GM13976 (cell line): ENCODE data around the gene GCFC2.
A peak's percentile ranks its signal among the peaks of the same experiment; 100 is the strongest.

ENCODE experiments used
- DNase-seq: peaks from one replicate; pipeline ENCODE4 v3.0.0; 2012; ENCODE audit warnings: low spot score
- CTCF ChIP-seq: IDR thresholded peaks from 2 replicates; pipeline ENCODE4 v1.5.1; 2012; ENCODE audit warnings: borderline replicate concordance, mild to moderate bottlenecking; ENCODE audit not compliant: insufficient read depth; ENCODE audit errors: extremely low read depth, missing control alignments, control extremely low read depth
- in situ Hi-C: fragments of 300-500 bp; cut with MboI; formaldehyde crosslinking; loops from one replicate; pipeline ENCODE4 v1.12.0; 2022; ENCODE audit warnings: low sequenced_read_pairs, mixed read lengths, inconsistent platforms; ENCODE audit not compliant: unreplicated experiment

Gene GCFC2

GRCh38 chr2:75646583-75647425 is 63.9 kb downstream of the GCFC2 start, which contains the start of gene MRPL19:
Gene MRPL19 (plus strand): TSS chr2:75646783. CDS start chr2:75646808, 25 bp downstream.
- peak; percentile 4 for TF ChIP-seq CTCF
- peak; percentile 93 for DNase-seq
- in situ Hi-C loops: no loop called here

- no peak for TF ChIP-seq CTCF
- no peak for DNase-seq
- in situ Hi-C loops: no loop called here
Observed at GRCh38 chr2:75646090-75646582, 64.6 kb downstream of the GCFC2 start.

- no peak for TF ChIP-seq CTCF
- in situ Hi-C loops: no loop called here
- no peak for DNase-seq
Observed at GRCh38 chr2:75645643-75646042, 65.1 kb downstream of the GCFC2 start.

- in situ Hi-C loops: no loop called here
- no peak for TF ChIP-seq CTCF
Observed at GRCh38 chr2:75643980-75644379, 66.7 kb downstream of the GCFC2 start.

DNA sequence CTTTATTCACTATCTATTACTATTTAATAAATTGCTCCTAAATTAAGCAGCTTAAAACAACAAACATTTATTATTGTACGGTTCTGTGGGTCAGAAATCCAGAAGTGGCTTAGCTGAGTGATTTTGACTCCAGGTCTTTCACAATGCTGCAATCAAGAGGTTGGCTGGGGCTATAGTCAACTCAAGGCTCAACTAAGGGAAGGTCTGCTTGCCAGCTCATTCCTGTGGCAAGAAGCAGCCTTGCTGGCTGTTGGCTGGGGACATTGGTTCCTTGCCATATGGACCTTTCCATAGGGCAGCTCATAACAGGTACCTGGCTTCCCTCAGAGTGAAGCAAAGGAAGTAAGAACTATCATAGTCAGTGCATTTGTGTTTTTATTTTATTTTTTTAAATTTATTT is 69.1 kb downstream of the GCFC2 start:
- TF ChIP-seq CTCF: no peak
- in situ Hi-C loops: no loop called here
- no peak for DNase-seq

More at GRCh38 chr2:75643980-75644379, 66.7 kb downstream of the GCFC2 start:
- no peak for DNase-seq

DNA sequence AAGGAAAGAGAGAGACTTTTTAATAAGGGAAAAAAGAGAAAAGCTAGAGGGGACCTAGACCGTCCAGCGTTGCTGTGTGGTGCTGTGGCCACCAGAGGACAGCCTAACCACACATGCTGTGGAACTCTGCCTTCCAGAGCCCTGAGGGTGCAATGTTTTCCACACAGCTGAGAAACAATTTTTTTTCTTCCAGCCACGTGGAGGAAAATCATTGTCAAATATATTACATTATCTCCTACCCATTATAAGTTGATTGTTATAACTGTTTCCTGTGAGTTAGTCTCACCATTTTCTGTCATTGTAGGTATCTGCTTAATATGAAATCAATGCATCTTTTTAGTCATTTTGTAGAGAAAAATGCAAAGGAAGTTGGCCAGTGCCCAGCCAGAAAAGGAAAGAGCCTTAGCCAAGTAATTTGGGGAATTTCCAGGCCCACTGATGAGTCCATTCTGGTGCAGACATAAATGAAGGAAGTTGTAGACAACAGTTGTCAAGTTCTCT is 70.0 kb downstream of the GCFC2 start:
- DNase-seq: peak; percentile 47
- TF ChIP-seq CTCF: peak; percentile 96
- in situ Hi-C loops: no loop called here
